Measurements from ENCODE around the gene TAF13. TPM values are rescaled to one million over a fixed set of nuclear protein-coding genes. Genes with fewer than 3 reads are reported as not detected.

TAF13 gene
- total and polyA plus RNA-seq, 9 of the 15 experiments (the other 6 are each of a cell fraction or from before 2014, with no cell fraction given): 14.9 to 77.2 (median 38.7) TPM

DNA sequence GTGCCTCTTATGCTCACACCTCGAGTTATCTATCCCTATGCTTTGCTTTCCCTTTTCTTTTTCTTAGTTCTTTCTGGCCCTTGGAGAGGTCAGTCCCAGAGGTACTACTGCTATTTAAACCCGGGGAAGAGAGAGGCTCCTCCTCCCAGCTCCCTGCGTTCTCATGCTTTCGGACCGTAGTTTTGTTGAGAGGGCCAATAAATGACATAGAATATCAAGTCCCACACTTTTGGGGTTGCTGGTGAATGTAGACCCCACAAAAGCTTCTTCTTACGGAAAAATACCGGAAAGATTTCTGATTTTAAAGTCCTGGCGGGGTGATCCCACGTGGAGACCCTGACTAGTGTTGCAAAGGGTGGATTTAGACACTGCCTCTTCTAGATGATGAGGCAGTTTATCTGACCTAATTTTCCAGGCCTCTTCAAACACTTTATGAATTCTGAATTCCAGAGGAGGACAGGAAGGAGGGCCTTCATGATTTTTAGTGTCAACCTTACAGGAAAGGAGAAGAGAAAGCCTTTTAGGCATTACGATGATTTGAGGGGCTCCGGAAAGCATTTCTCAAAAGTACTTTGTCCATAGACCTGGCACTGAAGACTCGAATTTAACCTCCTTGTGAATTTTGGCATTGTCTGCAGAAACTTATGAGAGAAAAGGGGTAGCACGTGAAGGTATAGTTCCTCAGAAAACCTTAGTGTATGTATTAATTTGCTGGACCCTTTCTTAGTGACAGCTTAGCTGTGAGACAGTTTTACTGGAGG lies 15.5 kb upstream of the TAF13 start (continued):
- TF ChIP-seq, protein P1, sequence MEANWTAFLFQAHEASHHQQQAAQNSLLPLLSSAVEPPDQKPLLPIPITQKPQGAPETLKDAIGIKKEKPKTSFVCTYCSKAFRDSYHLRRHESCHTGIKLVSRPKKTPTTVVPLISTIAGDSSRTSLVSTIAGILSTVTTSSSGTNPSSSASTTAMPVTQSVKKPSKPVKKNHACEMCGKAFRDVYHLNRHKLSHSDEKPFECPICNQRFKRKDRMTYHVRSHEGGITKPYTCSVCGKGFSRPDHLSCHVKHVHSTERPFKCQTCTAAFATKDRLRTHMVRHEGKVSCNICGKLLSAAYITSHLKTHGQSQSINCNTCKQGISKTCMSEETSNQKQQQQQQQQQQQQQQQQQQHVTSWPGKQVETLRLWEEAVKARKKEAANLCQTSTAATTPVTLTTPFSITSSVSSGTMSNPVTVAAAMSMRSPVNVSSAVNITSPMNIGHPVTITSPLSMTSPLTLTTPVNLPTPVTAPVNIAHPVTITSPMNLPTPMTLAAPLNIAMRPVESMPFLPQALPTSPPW (CRISPR knock-in tag; IDR thresholded peaks at IDR 0.05): peak; percentile 69; the same call in 1 of the 2 replicates

GRCh38 chr1:109090196-109091077 lies 14.6 kb upstream of the TAF13 start, which contains the start of gene TMEM167B:
Gene TMEM167B (plus strand): TSS chr1:109090764. CDS start chr1:109090873, 109 bp downstream.
- no peaks in the 10 kb centered on the region for H3K9me1 ChIP-seq (ENCODE audit: control insufficient read depth, insufficient read depth, low read length)
- peak within 1 kb of the TSS; percentile 90 to 93 for H3K9ac ChIP-seq (ENCODE audit: insufficient read depth in 1 of 2, low read depth in 2 of 2, low read length in 2 of 2)
- peak within 1 kb of the TSS; percentile 95 for H3K27ac ChIP-seq (ENCODE audit: extremely low read depth, low read depth, low read length)
- H3K4me1 ChIP-seq (replicated peaks in 1 of 2; ENCODE audit: control insufficient read depth in 2 of 2, insufficient read depth in 2 of 2, low read length in 2 of 2): peaks cover 0 to 16% of the 10 kb centered on the region in 2 experiments; a peak in 3 of 5 replicates
- POLR2A ChIA-PET: interaction anchor here (0.6 to 4.5 kb wide), 17 partner anchors 7 to 425 kb away, joined by 3 to 90 read pairs (median 3); a partner anchor contains a TSS
- H2AFZ ChIP-seq (ENCODE audit: low read depth, low read length): peak within 1 kb of the TSS; percentile 99
- H3K4me3 ChIP-seq: peak within 1 kb of the TSS; percentile 85
- in situ Hi-C loops (cut with MboI): no loop called here
- H3K4me2 ChIP-seq (ENCODE audit: insufficient read depth, low read length): peak within 1 kb of the TSS; percentile 97
- CTCF ChIA-PET (ENCODE audit: low intra/inter-chr PET ratio): interaction anchor here (1.6 to 2.9 kb wide), 2 partner anchors 9 to 21 kb away, joined by 10 to 12 read pairs; a partner anchor contains a TSS
- intact Hi-C loops (cut with micrococcal nuclease): loop anchor here (1.0 kb wide), 1 partner anchor 10 kb away; no protein-coding TSS in a partner anchor
- H3K36me3 ChIP-seq (ENCODE audit: control insufficient read depth, insufficient read depth, low read length): peaks cover 32% of the 10 kb centered on the region
- under 1% methylated on average over 54 of the region's 67 CpGs for WGBS (ENCODE audit: insufficient coverage, low coverage, missing lambda C conversion rate)
- H3K9me3 ChIP-seq (replicated peaks; ENCODE audit: control insufficient read depth, insufficient read depth, low read depth, low read length): no peaks in the 10 kb centered on the region
- BruUV-seq (replicated peaks): TSS peak; percentile 93
- peak; percentile 89 to 98 (median 90) for DNase-seq (ENCODE audit: extremely low read depth in 1 of 4, low spot score in 3 of 4)
- FAIRE-seq: peak; percentile 79
- ATAC-seq: peak; percentile 86
- no peaks in the 10 kb centered on the region for H3K27me3 ChIP-seq (ENCODE audit: control insufficient read depth in 2 of 2, insufficient read depth in 2 of 2, low read length in 2 of 2)
- H4K20me1 ChIP-seq (replicated peaks; ENCODE audit: control insufficient read depth, insufficient read depth, low read length): no peaks in the 10 kb centered on the region
- peaks cover 62% of the 10 kb centered on the region for H3K79me2 ChIP-seq (ENCODE audit: control insufficient read depth, insufficient read depth, low read length)
- TF ChIP-seq SPI1 (IDR thresholded peaks at IDR 0.05; ENCODE audit: borderline replicate concordance, low read depth, low read length) (0 out of 2 replicates have a peak, but pooled peaks have one; percentile 22), TAF9B (IDR thresholded peaks at IDR 0.05; ENCODE audit: partially characterized antibody) (peak; percentile 91), ZFPM2 (CRISPR knock-in tag; IDR thresholded peaks at IDR 0.05) (no peak), NUFIP1 (IDR thresholded peaks at IDR 0.05; ENCODE audit: partially characterized antibody) (no peak), PATZ1 (CRISPR knock-in tag; IDR thresholded peaks at IDR 0.05; ENCODE audit: borderline replicate concordance) (no peak), PRDM10 (IDR thresholded peaks at IDR 0.05; ENCODE audit: partially characterized antibody) (peak; percentile 7), FOXP1 (CRISPR knock-in tag; IDR thresholded peaks at IDR 0.05) (peak; percentile 95), DPF2 (IDR thresholded peaks at IDR 0.05) (no peak; the same call in none of the 2 replicates), ZNF785 (CRISPR knock-in tag; IDR thresholded peaks at IDR 0.05) (no peak)
